ENCODE measurements around the gene GRIP1.

DNA sequence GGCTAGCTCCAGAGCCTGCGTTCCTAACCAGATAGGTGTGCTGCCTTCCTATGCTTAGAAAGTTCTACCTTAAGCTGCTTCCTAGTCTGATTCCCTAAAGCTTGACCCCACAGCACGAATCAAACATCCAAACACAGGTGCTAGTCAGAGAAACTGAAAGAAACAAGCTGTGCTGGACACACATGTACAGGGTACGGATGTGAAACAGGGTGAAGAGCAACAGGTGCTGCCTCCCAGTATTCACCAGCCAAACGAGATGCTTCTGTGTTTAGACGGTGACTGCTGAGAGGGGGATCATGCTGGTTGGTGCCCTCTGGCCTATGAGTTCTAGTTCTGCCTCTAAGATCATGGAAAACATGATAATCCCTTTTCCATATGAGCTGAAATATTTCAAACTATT, 105.3 kb downstream of the GRIP1 start:
- TF ChIP-seq, protein P1, sequence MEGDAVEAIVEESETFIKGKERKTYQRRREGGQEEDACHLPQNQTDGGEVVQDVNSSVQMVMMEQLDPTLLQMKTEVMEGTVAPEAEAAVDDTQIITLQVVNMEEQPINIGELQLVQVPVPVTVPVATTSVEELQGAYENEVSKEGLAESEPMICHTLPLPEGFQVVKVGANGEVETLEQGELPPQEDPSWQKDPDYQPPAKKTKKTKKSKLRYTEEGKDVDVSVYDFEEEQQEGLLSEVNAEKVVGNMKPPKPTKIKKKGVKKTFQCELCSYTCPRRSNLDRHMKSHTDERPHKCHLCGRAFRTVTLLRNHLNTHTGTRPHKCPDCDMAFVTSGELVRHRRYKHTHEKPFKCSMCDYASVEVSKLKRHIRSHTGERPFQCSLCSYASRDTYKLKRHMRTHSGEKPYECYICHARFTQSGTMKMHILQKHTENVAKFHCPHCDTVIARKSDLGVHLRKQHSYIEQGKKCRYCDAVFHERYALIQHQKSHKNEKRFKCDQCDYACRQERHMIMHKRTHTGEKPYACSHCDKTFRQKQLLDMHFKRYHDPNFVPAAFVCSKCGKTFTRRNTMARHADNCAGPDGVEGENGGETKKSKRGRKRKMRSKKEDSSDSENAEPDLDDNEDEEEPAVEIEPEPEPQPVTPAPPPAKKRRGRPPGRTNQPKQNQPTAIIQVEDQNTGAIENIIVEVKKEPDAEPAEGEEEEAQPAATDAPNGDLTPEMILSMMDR (IDR thresholded peaks at IDR 0.05; ENCODE audit: insufficient read depth, low read length), result no peak
- no peak for TF ChIP-seq POLR2AphosphoS5 (IDR thresholded peaks at IDR 0.05; ENCODE audit: low read depth)
- TF ChIP-seq GABPA (IDR thresholded peaks at IDR 0.05; ENCODE audit: low read depth), result no peak
- TF ChIP-seq, protein P2, sequence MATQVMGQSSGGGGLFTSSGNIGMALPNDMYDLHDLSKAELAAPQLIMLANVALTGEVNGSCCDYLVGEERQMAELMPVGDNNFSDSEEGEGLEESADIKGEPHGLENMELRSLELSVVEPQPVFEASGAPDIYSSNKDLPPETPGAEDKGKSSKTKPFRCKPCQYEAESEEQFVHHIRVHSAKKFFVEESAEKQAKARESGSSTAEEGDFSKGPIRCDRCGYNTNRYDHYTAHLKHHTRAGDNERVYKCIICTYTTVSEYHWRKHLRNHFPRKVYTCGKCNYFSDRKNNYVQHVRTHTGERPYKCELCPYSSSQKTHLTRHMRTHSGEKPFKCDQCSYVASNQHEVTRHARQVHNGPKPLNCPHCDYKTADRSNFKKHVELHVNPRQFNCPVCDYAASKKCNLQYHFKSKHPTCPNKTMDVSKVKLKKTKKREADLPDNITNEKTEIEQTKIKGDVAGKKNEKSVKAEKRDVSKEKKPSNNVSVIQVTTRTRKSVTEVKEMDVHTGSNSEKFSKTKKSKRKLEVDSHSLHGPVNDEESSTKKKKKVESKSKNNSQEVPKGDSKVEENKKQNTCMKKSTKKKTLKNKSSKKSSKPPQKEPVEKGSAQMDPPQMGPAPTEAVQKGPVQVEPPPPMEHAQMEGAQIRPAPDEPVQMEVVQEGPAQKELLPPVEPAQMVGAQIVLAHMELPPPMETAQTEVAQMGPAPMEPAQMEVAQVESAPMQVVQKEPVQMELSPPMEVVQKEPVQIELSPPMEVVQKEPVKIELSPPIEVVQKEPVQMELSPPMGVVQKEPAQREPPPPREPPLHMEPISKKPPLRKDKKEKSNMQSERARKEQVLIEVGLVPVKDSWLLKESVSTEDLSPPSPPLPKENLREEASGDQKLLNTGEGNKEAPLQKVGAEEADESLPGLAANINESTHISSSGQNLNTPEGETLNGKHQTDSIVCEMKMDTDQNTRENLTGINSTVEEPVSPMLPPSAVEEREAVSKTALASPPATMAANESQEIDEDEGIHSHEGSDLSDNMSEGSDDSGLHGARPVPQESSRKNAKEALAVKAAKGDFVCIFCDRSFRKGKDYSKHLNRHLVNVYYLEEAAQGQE (IDR thresholded peaks at IDR 0.05; ENCODE audit: insufficient replicate concordance, low read depth), result no peak
